Mucosa of rectum (tissue), 2 donors: ENCODE measurements around the gene LRRC47.

Experiments
- H3K27ac ChIP-seq, 2 donors: one replicate each; pipeline ENCODE4 v1.7.0; 2013; ENCODE audit warnings: inconsistent platforms in 2 of 2, low read depth in 2 of 2, low read length in 2 of 2
- H3K27me3 ChIP-seq, 2 donors: one replicate each; pipeline ENCODE4 v1.7.0; 2013; ENCODE audit warnings: low read length in 2 of 2; ENCODE audit not compliant: control insufficient read depth in 2 of 2, insufficient read depth in 2 of 2
- H3K36me3 ChIP-seq, 2 donors: one replicate each; pipeline ENCODE4 v1.7.0; 2013; ENCODE audit warnings: low read length in 2 of 2; ENCODE audit not compliant: control insufficient read depth in 2 of 2, insufficient read depth in 2 of 2
- H3K4me1 ChIP-seq, 2 donors: one replicate each; pipeline ENCODE4 v1.7.0; 2013; ENCODE audit warnings: low read length in 2 of 2, mild to moderate bottlenecking in 1 of 2; ENCODE audit not compliant: control insufficient read depth in 2 of 2, insufficient read depth in 2 of 2
- H3K4me3 ChIP-seq, 2 donors: one replicate each; pipeline ENCODE4 v1.7.0; 2013; ENCODE audit warnings: low read length in 2 of 2
- H3K9ac ChIP-seq, 2 donors: one replicate each; pipeline ENCODE4 v1.7.0; 2013; ENCODE audit warnings: low read length in 2 of 2, low read depth in 1 of 2, mild to moderate bottlenecking in 1 of 2
- H3K9me3 ChIP-seq, 2 donors: one replicate each; pipeline ENCODE4 v1.7.0; 2013; ENCODE audit warnings: low read length in 2 of 2; ENCODE audit not compliant: control insufficient read depth in 2 of 2
- donor health status: healthy.
- donor health status: Normal muscosa, but diverticular disease.

Gene LRRC47

DNA sequence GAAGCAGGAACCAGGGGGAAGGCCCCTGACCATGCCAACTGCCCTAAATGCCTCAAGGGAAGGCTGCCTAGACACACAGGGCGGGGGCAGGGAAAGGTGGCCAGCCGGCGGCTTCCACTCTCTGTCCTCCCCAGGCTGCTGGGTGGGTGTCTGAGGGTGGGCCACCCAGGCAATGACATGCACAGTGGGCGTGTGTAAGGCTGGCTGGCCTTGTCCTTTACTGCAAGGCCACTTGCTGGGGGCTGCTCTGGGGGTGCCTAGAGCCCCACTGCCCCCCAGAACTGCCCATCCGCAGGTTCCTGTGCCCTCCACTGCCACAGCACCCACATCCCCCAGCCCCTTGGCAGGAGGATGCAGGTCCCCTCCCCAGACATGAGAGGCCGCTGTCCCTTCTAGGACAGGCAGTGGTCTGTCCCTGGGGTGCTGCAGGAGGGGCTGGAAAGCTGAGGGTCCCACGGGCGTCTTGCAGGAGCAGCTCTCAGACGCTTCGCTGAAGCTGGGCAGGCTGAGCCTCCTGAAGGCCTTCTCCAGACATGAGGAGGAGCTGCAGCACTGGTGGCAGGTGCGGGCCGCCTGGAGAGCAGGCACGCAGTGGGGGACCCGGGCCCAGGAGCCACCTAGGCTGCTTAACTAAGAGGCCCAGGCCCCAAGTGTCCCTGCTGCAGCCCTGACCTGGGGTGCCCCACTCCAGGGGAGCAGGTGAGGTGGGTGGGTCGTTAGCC is 34.0 kb downstream of the LRRC47 start:
- H3K4me3 ChIP-seq: no peak overlapping the region
- H3K27ac ChIP-seq: no peak overlapping the region
- no peak overlapping the region for H3K9ac ChIP-seq
- no peaks in the 10 kb centered on the region for H3K9me3 ChIP-seq
- no peaks in the 10 kb centered on the region for H3K36me3 ChIP-seq
- peaks cover 0 to 3% of the 10 kb centered on the region in 2 donors for H3K27me3 ChIP-seq
- no peaks in the 10 kb centered on the region for H3K4me1 ChIP-seq

DNA sequence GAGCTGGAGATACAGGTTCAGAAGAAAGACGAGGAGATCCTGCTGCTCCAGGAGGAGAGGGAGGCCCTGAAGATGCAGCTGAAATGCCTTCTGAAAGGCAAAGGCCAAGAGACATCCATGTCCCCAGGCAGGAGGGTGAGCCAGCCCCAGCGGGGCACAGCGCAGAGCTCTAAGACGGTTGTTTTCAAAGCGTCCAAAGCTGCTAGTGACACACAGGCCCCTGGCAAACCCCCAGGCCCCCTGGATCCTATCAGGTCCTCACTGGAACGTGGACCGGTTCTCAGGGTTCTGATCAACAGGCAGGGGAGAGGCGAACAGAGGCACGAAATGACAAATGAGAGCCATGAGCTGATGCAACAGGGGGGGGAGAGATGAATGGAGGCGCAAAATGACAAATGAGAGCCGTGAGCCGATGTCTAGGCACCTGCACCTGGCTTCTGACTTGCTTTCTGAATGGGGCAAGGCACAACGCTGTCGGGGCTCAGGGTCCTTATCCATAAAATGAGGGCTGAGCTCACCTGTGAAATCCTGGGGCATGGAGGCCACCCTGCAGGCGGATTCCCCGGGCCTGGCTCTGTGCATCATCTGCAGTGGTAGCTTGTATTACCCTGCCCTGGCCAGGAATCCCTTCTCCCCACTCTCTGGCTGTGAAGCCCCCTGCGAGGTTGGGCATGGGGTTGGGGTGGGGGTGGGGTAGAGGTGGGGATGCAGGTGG is 34.8 kb downstream of the LRRC47 start:
- Histone ChIP-seq H3K4me3 (no peak overlapping the region), H3K36me3 (no peaks in the 10 kb centered on the region), H3K4me1 (no peaks in the 10 kb centered on the region), H3K9ac (no peak overlapping the region), H3K9me3 (no peaks in the 10 kb centered on the region), H3K27me3 (peaks cover 0 to 3% of the 10 kb centered on the region in 2 donors), H3K27ac (no peak overlapping the region)

DNA sequence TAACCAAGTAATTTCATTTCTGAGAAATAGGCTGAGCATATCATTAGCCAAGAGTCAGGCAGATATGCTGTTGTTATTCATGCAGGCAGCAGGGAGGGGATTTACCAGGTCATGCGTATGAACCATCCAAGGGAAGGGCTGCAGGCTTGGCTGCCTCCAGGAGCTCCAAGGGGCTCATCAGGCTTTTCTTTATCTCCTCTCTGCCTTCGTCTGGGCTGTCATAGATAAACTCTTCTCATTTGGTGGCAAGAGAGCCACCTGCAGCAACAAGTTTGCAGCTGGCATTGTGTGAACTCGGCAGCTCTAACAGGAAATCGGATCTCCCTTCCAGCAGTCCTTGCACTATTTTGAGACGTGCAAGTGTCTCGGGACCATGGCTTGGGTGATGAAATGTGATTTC is 36.5 kb downstream of the LRRC47 start:
- H3K27me3 ChIP-seq: peaks cover 0 to 3% of the 10 kb centered on the region in 2 donors

DNA sequence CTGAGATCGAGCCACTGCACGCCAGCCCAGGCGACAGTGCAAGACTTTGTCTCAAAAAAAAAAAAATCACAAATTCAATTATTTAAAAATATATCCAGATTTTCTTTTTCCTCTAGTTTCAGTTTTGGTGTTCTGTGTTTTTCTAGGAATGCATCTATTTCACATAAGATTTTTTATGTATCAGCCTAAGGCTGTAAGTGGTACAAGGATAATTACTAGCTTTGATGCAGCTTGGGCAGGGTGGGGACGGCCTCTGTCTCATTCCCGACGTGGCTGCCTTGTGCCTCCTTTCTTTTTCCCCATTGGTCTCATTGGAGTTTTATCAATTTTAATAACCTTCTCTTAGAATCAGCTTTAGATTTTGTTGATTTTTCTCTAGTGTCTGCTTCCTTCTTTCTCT is 37.1 kb downstream of the LRRC47 start:
- Histone ChIP-seq H3K27me3 (peaks cover 0 to 3% of the 10 kb centered on the region in 2 donors), H3K36me3 (no peaks in the 10 kb centered on the region), H3K9me3 (no peaks in the 10 kb centered on the region), H3K4me1 (no peaks in the 10 kb centered on the region), H3K4me3 (no peak overlapping the region), H3K27ac (no peak overlapping the region), H3K9ac (no peak overlapping the region)

More for the DNA sequence above, 36.5 kb downstream of the LRRC47 start:
- H3K27ac ChIP-seq: no peak overlapping the region
- no peaks in the 10 kb centered on the region for H3K4me1 ChIP-seq
- H3K9ac ChIP-seq: no peak overlapping the region
- no peak overlapping the region for H3K4me3 ChIP-seq
- no peaks in the 10 kb centered on the region for H3K36me3 ChIP-seq
- H3K9me3 ChIP-seq: no peaks in the 10 kb centered on the region

DNA sequence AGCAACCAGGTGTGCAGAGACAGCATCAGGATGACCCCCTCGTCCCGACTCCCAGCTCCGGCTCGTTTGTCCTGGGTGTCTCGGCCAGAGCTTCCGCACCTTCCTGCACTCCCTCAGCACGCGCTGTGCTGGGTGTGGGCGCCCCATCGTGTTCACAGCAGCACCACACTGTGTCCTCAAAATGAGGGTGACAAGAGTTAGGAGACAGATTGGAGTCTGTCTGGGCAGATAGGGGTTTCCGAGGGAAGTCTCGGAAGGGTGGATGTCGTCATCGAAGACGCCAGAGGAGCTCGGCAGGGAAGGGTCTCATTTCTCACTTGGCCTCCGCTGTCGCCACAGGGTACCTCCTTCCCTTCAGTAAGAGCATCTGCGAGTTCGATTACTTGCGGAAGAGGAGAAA is 39.9 kb downstream of the LRRC47 start:
- Histone ChIP-seq H3K4me3 (no peak overlapping the region), H3K9me3 (no peaks in the 10 kb centered on the region), H3K4me1 (no peaks in the 10 kb centered on the region), H3K27me3 (peaks cover 0 to 3% of the 10 kb centered on the region in 2 donors), H3K27ac (no peak overlapping the region), H3K36me3 (no peaks in the 10 kb centered on the region), H3K9ac (no peak overlapping the region)

DNA sequence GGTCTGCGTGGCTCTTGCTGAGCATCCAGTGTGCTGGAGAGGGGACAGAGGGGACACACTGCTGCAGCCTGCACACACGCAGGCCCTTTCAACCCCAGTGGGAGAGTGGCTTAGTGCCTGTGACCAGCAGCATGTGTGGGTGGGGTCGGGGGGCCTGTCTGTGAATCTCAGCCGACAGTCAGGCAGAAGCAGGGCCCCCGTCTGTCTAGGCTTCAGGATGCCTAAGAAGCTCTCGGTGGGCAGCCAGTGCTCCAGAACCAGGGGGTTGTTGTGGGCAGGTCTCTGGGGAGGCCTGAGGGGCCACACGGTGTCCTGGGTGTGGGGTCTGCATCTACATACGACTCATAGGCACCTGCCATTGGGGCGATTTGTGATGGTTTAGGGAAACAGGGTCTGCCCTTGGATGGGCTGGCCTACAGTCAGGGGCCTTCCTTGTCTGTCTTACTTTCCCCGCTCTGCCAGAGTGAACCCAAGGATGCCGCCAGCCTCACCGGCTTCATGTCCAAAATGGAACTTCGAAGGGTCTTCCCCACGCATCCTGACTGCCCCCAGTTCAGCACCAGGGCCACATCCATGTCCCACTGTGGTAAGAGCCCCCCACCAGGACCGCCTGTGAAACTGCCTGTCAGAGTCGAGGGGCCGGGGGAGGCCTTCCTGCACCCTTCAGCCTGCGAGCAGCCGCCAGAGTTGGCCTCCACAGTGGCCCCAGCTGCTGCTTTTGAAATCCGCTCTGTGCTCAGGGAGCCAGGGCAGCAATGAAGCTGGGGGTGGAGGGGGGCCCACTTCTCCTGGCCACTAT is 42.4 kb downstream of the LRRC47 start:
- no peak overlapping the region for H3K27ac ChIP-seq
- H3K9me3 ChIP-seq: no peaks in the 10 kb centered on the region
- H3K9ac ChIP-seq: no peak overlapping the region
- H3K36me3 ChIP-seq: no peaks in the 10 kb centered on the region
- no peak overlapping the region for H3K4me3 ChIP-seq
- no peaks in the 10 kb centered on the region for H3K4me1 ChIP-seq
- no peaks in the 10 kb centered on the region for H3K27me3 ChIP-seq

DNA sequence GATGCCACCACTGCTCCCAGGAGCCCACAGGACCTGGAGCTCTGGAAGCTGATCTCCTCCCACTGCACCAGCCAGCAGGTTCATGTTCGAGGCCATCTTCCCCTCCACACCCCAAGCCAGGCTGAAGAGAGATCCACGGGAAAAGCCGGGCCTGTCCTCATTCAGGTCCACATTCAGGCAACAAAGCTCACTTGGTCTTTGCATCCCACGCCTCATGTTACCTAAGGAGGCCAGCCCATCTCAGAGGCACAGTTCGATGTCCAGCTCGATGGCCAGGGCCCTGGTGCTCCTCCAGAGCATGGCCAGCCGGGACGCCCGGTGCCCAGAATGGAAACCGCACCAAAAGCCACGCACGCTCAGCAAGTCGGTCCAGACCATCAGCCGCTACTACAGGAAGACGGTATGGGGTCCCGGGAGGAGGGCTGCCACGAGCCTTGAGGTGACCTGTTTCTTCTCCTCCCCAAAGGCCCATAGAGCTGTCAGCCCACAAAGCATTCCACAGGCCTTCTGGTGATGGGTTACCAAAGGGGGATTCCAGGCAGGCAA is 43.8 kb downstream of the LRRC47 start, which contains the start of gene CCDC27:
Gene CCDC27 (plus strand): TSS at position 51 of the 546 bp plus-strand sequence. CDS start 32 bp downstream, at position 83.
- no peaks in the 10 kb centered on the region for H3K9me3 ChIP-seq
- no peak within 1 kb of the TSS for H3K4me3 ChIP-seq
- peaks cover 5% of the 10 kb centered on the region in 2 donors for H3K4me1 ChIP-seq
- H3K9ac ChIP-seq: no peak within 1 kb of the TSS
- no peak within 1 kb of the TSS for H3K27ac ChIP-seq
- H3K36me3 ChIP-seq: no peaks in the 10 kb centered on the region
- no peaks in the 10 kb centered on the region for H3K27me3 ChIP-seq

DNA sequence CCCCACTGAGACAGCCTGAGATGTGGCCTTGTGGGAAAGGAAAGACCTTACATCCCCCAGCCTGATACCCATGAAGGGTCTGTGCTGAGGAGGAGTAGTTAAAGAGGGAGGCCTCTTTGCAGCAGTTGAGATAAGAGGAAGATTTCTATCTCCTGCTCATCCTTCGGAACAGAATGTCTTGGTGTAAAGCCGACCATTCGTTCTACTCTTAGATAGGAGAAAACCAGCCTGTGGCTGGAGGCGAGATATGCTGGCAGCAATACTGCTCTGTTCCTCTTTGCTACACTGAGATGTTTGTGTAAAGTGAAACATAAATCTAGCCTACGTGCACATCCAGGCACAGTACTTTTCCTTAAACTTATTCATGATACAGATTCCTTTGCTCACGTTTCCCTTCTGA is 45.6 kb downstream of the LRRC47 start:
- Histone ChIP-seq H3K9me3 (no peaks in the 10 kb centered on the region), H3K4me1 (peaks cover 5 to 9% of the 10 kb centered on the region in 2 donors), H3K36me3 (no peaks in the 10 kb centered on the region), H3K9ac (no peak overlapping the region), H3K27me3 (no peaks in the 10 kb centered on the region), H3K27ac (no peak overlapping the region), H3K4me3 (no peak overlapping the region)

DNA sequence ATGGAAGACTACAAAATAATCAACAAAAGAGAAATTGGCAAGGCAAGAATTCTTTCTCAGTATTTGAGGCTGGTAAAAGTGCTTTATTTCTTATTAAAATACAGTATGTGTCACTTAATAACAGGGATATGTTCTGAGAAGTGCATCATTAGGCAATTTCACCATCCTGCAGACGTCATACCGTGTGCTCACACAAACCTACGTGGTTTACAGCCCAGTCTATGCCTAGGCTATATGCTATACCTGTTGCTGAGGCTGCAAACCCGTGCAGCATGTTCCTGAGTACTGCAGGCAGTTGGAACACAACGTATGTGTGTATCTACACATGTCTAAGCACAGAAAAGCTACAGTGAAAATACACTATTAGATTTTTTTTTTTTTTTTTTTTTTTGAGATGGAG is 46.8 kb downstream of the LRRC47 start:
- Histone ChIP-seq H3K4me1 (peaks cover 5 to 9% of the 10 kb centered on the region in 2 donors), H3K9me3 (no peaks in the 10 kb centered on the region), H3K27me3 (no peaks in the 10 kb centered on the region), H3K9ac (no peak overlapping the region), H3K36me3 (no peaks in the 10 kb centered on the region), H3K27ac (no peak overlapping the region), H3K4me3 (no peak overlapping the region)
